Measurements from ENCODE around the gene OVOL1.
A peak's percentile ranks its signal among the peaks of the same experiment; 100 is the strongest.

OVOL1 gene

DNA sequence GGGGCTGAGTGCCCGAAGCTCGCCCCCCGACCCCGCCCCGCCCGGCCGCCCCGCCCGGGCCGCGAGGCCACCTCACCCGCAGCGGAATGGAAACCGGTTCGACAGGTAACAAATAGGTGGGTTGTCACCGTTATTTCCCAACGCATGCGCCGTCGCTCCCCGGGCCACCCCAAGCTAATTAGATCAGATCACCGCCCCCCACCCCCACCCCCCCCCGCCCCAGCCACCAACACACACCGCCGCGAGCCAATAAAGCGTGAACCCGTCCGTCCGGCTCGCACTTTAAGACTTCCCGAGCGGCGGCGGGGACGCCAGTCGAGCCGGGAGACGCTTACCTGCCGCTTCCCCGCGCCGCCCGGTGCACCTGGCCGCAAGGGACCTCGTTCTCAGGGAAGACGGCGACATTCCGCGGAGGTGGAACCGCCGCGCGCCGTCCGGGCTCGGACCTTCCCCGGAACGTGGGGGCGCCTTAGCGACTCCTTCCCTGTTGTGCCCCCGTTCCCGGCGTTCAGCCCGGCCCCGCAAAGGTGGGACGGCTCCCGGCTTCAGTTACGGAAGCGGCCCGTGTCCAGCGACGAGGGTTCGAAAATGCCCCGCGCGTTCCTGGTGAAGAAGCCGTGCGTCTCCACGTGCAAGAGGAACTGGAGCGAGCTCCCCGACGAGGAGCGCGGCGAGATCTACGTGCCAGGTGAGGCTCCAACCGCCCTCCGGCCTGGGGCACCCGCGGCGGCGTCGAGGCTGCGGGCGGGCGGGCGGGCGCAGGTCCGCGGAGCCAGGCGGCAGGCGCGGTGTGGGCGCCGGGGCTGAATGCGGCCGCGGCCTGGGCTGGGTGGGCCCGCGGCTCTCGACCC, at the start of gene OVOL1:
Gene OVOL1 (plus strand): TSS at position 278 of the 851 bp plus-strand sequence. CDS start 311 bp downstream, at position 589.
- TF ChIP-seq, protein P1, sequence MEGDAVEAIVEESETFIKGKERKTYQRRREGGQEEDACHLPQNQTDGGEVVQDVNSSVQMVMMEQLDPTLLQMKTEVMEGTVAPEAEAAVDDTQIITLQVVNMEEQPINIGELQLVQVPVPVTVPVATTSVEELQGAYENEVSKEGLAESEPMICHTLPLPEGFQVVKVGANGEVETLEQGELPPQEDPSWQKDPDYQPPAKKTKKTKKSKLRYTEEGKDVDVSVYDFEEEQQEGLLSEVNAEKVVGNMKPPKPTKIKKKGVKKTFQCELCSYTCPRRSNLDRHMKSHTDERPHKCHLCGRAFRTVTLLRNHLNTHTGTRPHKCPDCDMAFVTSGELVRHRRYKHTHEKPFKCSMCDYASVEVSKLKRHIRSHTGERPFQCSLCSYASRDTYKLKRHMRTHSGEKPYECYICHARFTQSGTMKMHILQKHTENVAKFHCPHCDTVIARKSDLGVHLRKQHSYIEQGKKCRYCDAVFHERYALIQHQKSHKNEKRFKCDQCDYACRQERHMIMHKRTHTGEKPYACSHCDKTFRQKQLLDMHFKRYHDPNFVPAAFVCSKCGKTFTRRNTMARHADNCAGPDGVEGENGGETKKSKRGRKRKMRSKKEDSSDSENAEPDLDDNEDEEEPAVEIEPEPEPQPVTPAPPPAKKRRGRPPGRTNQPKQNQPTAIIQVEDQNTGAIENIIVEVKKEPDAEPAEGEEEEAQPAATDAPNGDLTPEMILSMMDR (conservative IDR thresholded peaks at IDR 0.05), result no peak
- peak within 1 kb of the TSS; percentile 90 for H3K27ac ChIP-seq

DNA sequence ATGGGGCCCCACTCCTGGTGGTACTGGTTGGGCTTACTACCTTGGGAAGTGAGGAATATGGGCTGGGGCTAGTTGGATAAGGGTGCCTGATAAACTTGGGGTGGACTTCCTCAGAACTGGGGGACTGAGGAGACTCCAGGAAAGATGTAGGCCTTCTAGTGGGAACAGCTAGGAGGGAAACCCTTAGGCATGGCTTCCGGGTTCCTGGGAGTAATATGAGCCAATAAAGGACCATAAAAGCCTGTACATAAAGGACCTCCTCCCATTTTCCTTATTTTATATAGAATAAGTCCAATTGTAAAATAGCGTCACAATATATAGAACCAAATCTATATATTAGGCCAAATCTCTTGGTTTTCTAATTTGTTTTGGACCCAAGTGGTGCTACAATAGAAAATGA, 47.8 kb upstream of the OVOL1 start:
- H3K27ac ChIP-seq, result no peak overlapping the region

DNA sequence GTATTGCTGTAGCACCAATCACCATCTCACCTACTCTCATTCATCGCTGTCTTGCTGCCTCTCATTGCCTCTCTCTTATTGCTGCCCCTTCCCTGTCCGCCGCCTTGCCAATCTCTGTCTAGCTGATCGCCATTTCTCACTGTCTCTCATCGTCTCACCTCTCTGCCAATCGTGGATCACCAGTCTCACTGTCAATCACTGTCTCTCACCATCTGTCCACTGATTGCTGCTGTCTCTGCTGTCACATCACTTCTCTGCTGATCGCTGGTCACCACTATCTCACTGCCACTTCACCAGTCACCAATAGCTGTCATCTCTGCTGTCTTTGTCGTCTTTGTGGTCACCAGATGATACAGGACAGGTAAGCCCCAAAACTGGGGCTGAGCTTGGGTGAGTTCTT, 45.7 kb upstream of the OVOL1 start:
- no peak overlapping the region for H3K27ac ChIP-seq
- TF ChIP-seq, protein P1 (conservative IDR thresholded peaks at IDR 0.05), result no peak

More for the DNA sequence above, 47.8 kb upstream of the OVOL1 start:
- TF ChIP-seq, protein P1 (conservative IDR thresholded peaks at IDR 0.05), result no peak

DNA sequence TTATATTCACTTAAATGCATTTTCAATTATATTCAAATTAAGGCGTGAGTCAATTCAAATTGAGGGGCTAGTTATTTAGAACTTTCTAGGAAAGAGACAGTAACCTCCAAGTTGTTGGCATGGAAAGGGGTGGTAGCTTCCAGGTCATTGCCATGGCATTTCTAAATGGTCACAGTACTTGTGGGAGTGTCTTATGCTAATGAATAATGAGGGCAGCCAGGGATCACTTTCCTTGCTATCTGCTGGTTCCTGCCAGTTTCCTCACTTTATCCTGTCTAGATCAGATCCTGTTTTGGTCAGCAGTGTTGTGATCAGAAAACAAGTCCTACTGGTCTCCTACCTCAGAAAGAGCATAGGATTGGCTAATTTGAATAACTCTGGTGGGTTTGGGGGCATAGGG, 44.5 kb upstream of the OVOL1 start:
- TF ChIP-seq, protein P1 (conservative IDR thresholded peaks at IDR 0.05), result no peak

DNA sequence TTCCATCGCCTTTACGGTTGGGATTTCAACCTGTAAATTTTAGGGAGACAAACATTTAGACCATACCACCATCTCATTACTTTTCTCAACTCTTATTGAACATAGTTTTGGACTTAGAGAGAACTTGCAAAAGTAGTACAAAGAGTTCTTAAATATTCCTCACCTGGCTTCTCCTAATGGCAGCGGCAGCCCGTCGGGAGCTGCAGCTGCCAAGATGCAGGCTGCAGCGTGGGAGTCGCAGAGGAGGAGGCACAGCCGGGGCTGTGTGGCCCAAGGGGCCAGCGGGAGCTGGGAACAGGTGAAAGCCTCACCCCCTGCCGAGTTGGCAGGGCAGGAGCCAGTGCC, 43.2 kb upstream of the OVOL1 start:
- TF ChIP-seq, protein P1 (conservative IDR thresholded peaks at IDR 0.05), result no peak
- H3K27ac ChIP-seq, result no peak overlapping the region

More for the DNA sequence above, 44.5 kb upstream of the OVOL1 start:
- no peak overlapping the region for H3K27ac ChIP-seq

DNA sequence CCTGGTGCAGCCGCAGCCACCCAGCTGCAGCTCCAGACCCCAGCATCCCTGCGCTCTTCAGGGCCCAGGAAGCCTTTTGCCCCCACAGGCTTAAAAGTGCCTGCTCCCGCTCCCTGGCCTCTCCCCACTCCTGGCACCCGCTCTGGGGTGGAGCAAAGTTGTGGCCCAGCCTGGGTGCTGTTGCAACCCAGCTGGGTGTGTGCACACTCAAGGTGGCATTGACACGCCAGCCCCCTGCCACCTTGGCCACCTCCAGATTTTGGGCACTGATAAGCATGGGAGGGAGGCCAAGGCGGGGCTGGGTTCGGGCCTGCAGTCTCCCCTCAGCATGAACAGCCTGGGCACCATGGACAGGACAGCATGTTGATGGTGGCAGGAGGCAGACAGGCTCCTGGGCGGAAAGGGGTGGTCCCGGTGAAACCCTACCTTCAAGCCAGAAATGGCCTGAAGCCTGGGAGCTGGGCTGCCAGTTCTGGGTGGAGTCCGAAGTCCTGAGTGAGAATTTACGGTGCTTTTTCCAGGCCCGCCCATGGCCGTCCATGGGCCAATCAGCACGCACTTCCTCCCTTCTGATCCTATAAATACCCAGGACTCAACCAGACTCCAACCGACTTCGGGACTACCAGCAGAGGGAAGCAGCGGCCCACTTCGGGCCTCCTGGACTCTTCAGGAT, 42.7 kb upstream of the OVOL1 start:
- TF ChIP-seq, protein P1 (conservative IDR thresholded peaks at IDR 0.05), result peak; percentile 95
- H3K27ac ChIP-seq, result no peak overlapping the region

DNA sequence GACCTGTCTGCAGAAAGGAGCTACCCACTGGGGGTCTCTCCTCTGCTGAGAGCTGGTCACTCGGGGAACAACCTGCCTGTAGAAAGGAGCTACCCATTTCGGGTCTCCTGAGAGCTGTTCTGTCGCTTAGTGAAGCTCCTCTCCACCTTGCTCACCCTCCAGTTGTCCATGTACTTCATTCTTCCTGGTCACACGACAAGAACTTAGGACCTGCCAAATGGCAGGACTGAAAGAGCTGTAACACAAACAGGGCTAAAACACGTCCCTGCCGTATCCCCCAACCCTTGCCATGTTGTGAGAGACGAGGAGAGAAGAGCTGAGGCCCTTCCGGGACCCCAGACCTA, 42.2 kb upstream of the OVOL1 start:
- TF ChIP-seq, protein P1 (conservative IDR thresholded peaks at IDR 0.05), result peak; percentile 71
- no peak overlapping the region for H3K27ac ChIP-seq
